Stimulated activated CD4-positive, alpha-beta T cell treated with anti-CD3 and anti-CD28 coated beads, TNF-alpha, amount 100 ng/mL, for 48 hours (primary cell): ENCODE measurements around the gene KCTD14.
"Not testable (repeated sequence)": the region's sequence is repeated elsewhere in the genome, so short reads cannot be mapped to it uniquely, and the experiment has no call there.

ENCODE experiments used
- DNase-seq, 3 donors: peaks; one replicate each; pipeline ENCODE4 v3.0.0-alpha.2; 2020; ENCODE audit warnings: low read depth in 3 of 3

The KCTD14 gene

DNA sequence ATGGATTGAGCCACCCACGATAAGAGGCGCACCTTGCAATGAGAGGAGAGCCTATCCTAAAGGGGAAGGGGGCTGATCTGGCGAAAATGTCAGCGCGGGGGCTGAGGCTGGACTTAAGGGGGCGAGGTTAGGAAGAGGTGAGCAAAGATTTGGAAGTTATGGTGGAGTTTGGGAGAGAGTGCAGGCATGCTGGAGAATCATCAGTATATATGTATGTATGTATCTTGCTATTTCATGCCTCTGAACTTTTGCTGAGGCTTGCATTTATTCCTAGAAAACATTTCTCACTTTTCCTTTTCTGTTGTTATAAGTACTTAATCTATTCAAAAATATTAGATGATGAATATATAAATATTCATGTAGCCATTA is 23.4 kb upstream of the KCTD14 start:
- no peak for DNase-seq

DNA sequence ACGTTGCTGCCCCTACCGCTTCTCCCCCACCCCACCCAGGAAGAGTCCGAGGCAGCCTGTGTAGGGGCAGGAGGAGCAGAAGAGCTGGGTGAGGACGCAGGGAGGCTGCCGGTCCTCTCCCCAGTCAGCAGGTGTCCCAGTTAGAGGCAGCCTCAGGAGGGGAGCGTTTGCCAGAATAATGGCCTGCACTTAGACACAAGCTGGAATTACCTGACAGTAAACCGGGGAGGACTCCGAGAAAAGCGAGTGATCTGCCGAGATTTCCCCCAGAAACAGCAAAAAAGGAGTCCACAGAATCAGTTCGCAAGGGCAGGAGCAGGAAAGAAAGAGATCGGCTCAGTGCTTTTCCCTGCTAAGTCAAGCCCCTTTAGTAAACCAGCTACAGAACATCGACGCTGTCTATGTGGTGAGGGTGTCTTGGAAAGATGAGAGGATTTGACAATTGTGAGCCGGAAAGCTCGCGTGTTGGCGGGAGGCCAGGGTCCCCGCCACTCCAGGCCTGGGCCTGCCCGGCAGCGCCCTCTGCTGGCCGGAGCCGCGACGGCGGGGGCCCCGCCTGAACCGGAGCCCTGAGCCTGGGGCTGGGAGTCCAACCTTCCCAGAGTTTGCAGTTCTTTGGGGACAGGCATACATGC is 22.9 kb upstream of the KCTD14 start:
- peak; percentile 52 to 76 (median 67) for DNase-seq

DNA sequence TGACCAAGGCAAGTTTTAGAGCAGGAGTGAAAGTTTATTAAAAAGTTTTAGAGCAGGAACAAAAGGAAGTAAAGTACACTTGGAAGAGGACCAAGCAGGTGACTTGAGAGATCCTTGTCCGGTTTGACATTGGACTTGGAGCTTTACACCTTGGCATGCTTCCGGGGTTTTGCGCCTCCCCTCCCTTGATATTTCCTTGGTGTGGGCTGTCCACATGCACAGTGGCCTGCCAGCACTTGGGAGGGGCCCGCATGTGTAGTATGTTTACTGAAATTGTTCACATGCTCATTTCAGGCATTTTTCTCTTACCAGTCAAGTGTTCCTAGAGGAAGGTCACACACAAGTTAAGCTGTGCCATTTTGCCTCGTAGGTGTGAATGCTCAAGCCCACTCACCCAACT is 21.6 kb upstream of the KCTD14 start:
- no peak for DNase-seq

DNA sequence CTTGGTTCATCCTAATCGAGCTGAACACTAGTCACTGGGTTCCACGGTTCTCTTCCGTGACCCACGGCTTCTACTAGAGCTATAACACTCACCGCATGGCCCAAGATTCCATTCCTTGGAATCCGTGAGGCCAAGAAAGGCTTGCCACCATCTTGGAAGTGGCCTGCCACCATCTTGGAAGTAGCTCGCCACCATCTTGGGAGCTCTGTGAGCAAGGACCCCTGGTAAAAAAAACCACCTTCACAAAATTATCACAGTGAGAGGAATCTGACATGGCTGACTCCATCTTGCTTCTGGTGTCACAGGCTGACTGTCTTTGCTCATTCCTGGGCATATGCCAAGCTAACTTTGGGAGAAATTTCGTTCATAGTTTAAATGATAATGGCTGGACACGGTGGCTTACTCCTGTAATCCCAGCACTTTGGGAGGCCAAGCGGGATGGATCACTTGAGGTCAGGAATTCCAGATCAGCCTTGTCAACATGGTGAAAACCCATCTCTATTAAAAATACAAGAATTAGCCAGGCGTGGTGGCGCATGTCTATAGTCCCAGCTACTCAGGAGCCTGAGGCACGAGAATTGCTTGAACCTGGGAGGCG is 18.9 kb upstream of the KCTD14 start:
- no peak for DNase-seq

DNA sequence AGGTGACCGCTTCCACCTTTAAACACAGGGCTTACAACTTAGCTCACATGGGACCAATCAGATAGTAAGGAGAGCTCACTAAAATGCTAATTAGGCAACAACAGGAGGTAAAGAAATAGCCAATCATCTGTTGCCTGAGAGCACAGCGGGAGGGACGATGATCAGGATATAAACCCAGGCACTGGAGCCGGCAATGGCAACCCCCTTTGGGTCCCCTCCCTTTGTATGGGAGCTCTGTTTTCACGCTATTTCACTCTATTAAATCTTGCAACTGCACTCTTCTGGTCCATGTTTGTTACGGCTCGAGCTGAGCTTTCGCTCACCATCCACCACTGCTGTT is 18.3 kb upstream of the KCTD14 start:
- not testable (repeated sequence) for DNase-seq

DNA sequence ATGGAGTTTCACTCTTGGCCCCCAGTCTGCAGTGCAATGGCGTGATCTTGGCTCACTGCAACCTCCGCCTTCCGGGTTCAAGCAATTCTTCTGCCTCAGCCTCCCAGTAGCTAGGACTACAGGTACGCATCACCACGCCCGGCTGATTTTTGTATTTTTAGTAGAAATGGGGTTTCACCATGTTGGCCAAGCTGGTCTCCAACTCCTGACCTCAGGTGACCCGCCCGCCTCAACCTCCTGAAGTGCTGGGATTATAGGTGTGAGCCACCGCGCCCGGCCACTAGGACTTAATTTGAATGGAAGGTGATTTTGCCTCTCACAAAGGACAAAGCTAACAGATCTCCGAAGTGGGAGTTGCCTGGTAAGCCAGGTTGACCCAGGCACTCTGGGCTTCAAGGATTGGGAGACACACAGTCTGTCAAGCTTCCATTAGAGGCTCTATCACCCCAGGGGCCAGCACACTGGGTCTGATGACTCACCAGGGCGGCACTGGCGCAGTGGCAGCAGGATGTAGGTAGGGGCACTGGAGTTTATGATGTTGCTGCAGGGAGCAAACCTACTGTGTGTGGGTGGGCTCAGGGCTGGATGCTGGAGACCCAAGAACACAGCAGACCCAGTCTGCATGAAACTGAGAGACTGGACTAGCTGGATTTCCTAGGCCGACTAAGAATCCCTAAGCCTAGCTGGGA is 17.8 kb upstream of the KCTD14 start:
- DNase-seq, result no peak

DNA sequence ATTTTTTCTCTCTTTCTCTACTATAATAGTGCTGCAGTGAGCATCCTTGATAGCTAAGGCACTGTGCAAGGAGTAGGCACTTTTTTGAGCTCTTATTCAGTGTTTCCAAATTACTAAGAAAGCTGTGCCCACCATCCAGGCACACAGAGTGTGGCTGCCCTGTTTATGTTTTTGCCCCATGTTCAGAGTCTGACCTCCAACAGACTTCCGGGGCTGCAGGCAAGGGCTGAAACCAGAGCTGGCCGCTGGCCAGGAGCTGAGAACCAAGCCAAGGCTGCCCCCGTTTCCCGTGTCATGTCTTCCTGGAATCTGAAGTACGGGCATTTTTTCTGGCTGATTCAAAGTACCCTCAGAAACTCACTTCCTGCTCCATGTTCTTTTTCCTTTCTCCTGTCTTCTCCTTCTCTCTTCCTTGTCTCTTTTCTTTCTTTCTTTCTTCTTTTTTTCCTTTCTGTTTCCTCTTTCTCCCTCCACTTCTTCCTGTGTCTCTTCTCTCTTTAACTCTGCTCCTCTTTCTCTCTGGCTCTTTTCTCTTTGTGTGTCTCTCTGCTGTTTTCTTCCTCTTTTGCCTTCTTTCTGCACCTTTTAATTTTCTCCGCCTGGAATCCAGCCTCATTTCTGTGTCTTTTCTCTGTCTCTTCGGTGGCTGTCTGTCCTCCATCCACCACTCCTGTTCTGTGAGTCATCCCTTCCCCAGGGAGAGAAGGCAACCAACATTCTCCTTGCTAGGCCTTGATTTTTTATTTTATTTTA is 17.0 kb upstream of the KCTD14 start:
- DNase-seq, result peak in 1 of 3 donors; percentile 23

DNA sequence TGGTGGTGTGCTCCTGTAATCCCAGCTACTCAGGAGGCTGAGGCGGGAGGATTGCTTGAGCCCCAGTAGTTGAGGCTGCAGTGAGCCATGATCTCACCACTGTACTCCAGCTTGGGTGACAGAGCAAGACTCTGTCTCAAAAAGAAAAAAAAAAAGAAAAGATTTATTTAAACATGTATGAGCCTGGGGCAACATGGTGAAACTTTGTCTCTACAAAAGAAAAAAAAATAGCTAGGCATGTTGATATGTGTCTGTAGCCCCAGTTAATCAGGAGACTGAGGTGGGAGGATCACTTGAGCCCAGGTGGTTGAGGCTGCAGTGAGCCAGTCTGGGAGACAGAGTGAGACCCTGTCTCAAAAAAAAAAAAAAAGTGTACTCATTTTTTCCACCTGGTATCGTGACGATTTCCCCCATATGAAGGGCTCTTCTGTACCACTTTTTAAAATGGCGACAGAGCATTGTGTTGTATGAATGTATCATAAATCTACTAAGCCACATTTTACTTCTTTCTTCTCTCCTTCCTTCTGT is 16.4 kb upstream of the KCTD14 start:
- no peak for DNase-seq

DNA sequence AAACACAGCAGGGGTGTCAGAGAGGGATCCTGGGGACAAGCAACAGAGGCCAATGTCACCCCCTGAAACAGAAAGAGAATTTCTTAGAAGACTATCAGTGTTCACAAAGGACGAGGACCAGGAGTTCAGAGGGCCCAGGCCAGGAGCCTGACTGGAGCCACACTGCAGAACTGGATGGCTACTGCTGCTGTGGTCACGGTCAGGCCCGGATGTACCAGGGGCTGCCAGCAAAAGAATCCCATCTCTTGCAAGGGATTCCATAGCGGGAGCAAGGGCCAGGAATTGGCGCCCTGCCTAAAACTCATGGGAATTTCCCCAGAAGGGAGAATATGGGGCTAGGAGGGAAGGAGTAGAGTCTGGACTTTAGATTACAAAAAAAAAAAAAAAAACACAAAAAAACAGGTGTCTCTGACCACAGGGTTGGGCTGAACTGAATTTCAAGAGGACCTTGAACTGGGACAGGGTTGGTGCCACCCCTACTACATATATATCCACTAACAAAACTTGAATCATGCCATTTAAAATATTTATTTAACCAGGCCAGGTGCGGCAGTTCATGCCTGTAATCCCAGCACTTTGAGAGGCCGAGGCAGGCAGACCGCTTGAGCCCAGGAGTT is 15.7 kb upstream of the KCTD14 start:
- no peak for DNase-seq

DNA sequence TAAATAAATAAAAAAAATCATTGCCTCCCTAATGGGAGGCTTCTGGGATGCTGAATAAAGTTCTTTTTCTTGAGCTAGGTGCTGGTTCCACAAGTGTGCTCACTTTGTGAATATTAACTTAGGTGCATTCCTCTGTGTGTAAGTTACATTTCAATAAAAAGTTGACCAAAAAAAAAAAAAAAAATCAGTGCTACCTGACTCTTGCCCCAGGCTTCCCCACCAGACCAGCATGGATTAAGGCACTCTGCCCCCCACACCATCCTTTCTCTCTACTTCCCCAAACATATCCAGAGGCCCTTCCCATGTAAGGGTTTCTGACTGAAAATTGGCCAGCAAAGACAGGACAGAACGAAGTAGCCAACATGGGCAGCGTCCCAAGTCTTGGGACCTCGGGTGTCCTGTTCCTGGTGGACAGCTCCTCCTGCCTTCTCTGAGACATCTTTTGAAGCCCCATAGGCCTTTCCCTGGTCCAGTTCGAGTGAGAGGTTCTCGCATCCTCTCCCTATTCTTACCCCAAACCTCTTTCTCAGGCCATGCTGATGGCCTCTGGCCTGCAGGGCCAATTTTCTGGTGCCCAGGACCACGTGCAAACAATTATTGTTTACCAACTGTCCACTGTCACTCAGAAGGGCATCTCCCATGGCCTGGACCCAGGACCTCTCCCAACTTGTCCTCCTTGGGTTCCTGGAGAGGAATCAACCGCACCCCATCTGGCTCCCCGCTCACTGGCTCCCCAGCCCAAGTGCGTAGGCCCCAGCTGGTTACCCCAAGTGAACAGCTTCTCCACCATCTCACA is 14.9 kb upstream of the KCTD14 start:
- no peak for DNase-seq

DNA sequence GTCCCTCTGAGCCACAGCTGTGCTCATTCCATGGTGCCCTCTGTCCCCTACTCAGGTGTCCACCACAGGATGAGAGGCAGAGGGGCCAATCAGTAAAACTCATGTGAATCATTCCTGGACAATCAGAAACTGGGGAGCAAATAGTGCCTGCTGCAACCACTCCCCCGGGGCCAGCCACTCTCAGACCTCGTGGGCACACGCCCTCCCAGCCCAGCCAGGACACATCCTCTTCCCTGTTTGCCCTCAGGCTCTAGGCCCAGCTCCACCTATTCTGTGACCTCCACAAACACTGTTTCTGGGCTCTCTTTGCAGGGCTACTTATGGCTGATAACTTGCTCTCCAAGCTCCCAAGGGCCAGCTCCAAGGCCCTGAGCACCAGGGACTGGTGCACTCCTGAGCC is 14.0 kb upstream of the KCTD14 start:
- no peak for DNase-seq

DNA sequence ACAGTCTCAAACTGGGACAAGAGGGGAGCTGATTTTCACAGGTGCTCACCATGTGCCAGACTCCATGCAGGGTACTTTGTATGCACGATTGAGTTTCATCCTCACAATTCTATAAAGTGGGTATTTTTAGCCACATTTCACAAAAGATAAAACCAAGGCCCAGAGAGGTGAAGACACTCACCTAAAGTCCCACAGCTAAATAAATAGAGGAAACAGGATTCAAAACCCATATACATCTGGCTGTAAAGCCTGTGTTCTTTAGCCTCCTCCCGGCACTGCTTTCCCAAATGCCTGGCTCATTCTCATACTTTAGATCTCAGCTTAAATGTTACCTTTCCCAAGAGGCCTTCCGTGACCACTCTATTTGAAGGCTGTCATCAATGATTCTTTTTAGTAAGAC is 13.2 kb upstream of the KCTD14 start:
- DNase-seq, result no peak

DNA sequence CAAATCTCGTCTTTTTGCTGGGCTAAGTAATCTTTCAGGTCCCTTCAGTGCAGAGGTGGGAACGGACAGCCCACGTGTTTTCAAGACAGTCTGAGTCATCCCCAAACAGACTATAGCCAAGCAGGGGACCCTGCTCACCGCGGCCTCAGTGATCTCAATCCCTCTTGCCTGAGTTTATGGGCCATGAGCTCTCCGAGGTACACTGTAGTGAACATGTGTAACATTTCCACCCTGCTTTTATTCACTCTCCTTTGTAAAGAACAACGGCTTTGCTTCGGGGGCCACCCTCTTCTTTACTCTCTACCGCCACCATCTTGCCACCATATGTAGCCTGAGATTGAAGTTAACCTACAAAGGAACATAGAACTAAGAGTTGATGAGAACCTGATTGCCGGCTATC is 11.5 kb upstream of the KCTD14 start:
- no peak for DNase-seq

DNA sequence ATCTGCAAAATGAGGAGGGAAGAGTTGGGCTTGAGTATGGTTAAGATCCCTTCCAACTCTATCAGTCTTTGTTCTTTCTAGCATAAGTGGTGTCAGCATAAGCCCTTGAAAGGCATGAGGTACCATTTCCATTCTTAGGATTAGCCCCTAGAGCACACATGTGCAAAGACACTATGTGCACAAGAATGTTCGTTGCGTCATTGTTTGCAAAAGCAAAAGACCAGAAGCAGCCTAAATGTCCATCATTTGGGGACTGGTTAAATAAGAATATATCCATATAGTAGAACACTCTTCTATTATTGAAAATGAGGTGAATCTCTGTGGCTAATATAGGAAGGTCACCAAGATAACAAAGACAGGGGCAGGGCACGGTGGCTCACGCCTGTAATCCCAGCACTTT is 10.0 kb upstream of the KCTD14 start:
- DNase-seq, result no peak

DNA sequence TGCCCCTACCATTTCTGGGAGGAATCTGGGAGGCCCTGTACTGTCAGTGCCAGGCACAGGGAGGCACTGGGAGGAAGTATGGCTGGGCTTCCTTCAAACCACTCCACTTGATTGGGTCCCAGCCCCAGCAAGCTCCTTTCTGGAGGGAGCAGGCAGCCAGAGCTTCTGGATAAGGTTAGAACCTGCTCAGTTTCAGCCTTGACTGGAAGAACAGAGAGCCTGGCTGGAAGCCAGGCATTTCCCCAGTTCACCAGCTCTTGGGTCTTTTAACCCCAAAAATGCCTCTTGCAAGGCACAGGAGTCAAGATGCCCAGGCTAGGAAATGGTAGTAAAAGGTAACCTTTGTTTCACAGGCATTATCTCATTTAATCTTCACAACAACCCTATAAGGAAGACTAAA is 9.0 kb upstream of the KCTD14 start:
- no peak for DNase-seq

DNA sequence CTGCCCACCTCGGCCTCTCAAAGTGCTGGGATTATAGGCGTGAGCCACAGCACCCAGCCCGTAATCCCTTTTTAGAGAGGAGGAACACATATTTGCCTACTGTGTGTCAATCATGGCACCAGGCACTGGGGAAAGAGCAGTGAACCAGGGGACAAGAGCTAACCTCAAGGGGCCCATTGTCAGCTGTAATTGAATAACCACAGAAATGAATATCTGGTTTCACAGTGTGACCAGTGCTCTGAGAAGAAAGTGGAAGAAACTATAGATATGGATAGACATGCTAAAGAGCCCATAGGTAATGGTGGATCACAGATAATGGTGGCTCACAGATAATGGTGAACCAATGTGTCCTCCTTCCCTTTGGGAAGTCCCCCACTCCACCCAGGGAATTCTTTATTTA is 8.6 kb upstream of the KCTD14 start:
- no peak for DNase-seq

DNA sequence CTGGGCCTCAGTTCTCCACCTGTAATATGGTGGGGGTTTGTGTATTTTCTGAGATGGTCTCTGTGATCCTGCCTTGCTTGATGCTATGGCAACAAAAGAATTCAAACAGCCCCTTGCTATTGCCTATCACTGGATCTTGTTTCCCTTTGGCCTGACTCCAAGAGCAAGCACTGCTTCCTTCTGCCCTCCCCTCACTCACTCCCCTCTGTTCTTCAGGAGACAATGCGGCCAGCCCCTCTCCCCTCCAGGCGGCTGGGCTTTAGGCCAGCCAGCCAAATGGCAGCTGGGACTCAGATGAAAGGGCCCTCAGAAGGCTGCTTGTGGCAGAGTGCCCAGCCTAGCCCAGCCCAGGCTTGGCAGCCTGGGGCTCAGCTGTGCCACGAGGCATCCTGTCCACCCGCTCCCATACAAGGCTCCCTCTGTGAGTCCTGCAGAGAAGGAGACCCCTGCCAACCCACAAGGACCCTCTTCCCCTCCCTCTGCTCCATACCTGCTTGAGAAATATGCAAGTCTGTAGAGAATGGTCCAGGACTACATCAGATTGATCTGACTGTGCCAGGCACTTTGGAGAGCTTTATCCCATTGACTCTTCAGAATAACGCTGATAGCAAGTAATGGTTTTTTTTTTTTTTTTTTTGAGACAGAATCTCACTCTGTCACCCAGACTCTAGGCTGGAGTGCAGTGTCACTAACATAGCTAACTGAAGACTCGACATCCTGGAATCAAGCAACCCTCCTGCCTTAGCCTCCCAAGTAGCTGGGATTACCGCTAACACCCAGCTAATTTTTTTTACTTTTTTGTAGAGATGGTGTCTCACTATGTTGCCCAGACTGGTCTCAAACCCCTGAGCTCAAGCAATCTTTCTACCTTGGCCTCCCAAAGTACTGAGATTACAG is 7.6 kb upstream of the KCTD14 start:
- DNase-seq, result no peak

DNA sequence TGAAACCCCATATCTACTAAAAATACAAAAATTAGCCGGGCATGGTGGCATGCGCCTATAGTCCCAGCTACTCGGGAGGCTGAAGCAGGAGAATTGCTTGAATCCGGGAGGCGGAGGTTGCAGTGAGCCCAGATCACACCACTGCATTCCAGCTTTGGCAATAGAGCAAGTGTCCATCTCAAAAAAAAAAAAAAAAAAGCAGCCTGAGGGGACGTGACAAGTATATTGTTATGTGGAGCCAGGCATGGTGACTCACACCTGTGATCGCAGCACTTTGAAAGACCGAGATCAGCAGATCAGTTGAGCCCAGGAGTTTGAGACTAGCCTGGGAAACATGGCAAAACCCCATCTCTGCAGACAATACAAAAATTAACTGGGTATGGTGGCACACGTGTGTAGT is 5.3 kb upstream of the KCTD14 start:
- DNase-seq, result not testable (repeated sequence)

DNA sequence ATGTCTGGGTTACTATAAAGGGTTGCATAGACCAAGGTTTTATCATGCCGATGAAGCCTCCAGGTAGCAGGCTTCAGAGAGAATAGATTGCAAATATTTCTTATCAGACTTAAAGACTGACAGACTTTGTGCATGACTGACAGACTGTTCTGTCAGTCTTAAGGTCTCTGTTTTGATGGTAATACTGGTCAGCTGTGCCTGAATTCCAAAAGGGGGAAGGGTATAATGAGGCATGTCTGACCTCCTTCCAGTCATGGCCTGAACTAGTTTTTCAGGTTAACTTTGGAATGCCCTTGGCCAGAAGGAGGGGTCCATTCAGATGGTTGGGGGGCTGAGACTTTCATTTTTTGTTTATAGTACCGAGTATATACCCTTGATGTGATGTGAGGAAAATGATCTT is 4.7 kb upstream of the KCTD14 start:
- DNase-seq, result no peak

DNA sequence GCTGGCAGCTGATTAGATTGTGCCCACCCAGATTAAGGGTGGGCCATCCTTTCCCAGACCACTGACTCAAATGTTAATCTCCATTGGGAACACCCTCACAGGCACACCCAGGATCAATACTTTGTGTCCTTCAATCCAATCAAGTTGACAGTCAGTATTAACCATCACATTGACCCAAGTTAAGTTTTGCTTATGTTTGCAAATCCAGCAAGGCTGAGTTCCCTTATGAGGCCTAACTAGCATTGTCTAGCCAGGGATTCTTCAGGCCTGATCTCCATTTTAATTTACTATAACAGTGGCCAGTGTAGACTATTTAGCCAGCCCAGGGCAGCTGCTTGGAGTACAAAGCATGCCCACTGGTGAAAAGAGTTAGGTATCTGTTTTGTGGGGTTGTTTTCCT is 2.3 kb upstream of the KCTD14 start:
- no peak for DNase-seq
